ENCODE results near the gene RIPK3. TPM values are rescaled to one million over a fixed set of nuclear protein-coding genes. Genes with fewer than 3 reads are reported as not detected.

RIPK3 gene
- total RNA-seq, 2 experiments from 2014 or later = 8.1 to 14.5 TPM

- TF ChIP-seq CTCF (conservative IDR thresholded peaks at IDR 0.05; ENCODE audit: low read length) = no peak
- no peak for TF ChIP-seq EZH2phosphoT487 (IDR thresholded peaks at IDR 0.05; ENCODE audit: borderline replicate concordance, low read depth, low read length)
- BruUV-seq (replicated peaks) = no TSS peak
- no peak for DNase-seq (ENCODE audit: low spot score)
- Histone ChIP-seq H3K4me1 (ENCODE audit: insufficient read depth, low read length, poor library complexity, severe bottlenecking) (no peaks in the 10 kb centered on the region), H3K79me2 (ENCODE audit: insufficient read depth, low read depth, low read length) (no peaks in the 10 kb centered on the region), H3K9me2 (ENCODE audit: insufficient read depth, low read length) (no peaks in the 10 kb centered on the region), H3K4me3 (ENCODE audit: low read depth, low read length, poor library complexity, severe bottlenecking) (no peak overlapping the region), H2AFZ (ENCODE audit: low read length) (no peak overlapping the region), H3K9me3 (ENCODE audit: low read length) (no peaks in the 10 kb centered on the region), H3K4me2 (ENCODE audit: low read length) (no peak overlapping the region), H3K27ac (ENCODE audit: low read depth, low read length, poor library complexity, severe bottlenecking) (no peak overlapping the region), H3K36me3 (ENCODE audit: insufficient read depth, low read length) (no peaks in the 10 kb centered on the region), H4K20me1 (ENCODE audit: insufficient read depth, low read length) (no peaks in the 10 kb centered on the region)
- ChIA-PET CTCF (ENCODE audit: unreplicated experiment) (no interaction called here), POLR2A (interaction anchor here (1.2 kb wide), 1 partner anchor 11 kb away, joined by 3 read pairs; no protein-coding TSS in a partner anchor)
- intact Hi-C loops (cut with micrococcal nuclease; ENCODE audit: unreplicated experiment) = no loop called here
Observed at GRCh38 chr14:24378981-24379906, 39.5 kb upstream of the RIPK3 start.

- DNase-seq (ENCODE audit: low spot score) = no peak
- Histone ChIP-seq H3K4me1 (ENCODE audit: insufficient read depth, low read length, poor library complexity, severe bottlenecking) (no peaks in the 10 kb centered on the region), H3K27ac (ENCODE audit: low read depth, low read length, poor library complexity, severe bottlenecking) (no peak overlapping the region), H3K9me2 (ENCODE audit: insufficient read depth, low read length) (no peaks in the 10 kb centered on the region), H4K20me1 (ENCODE audit: insufficient read depth, low read length) (no peaks in the 10 kb centered on the region), H3K4me3 (ENCODE audit: low read depth, low read length, poor library complexity, severe bottlenecking) (no peak overlapping the region), H3K4me2 (ENCODE audit: low read length) (no peak overlapping the region), H3K79me2 (ENCODE audit: insufficient read depth, low read depth, low read length) (no peaks in the 10 kb centered on the region), H2AFZ (ENCODE audit: low read length) (no peak overlapping the region), H3K9me3 (ENCODE audit: low read length) (no peaks in the 10 kb centered on the region), H3K36me3 (ENCODE audit: insufficient read depth, low read length) (peaks cover 3% of the 10 kb centered on the region; the same call in 1 of the 2 replicates)
- POLR2A ChIA-PET = interaction anchor here (0.9 kb wide), 1 partner anchor 53 kb away, joined by 3 read pairs; no protein-coding TSS in a partner anchor
- CTCF ChIA-PET (ENCODE audit: unreplicated experiment) = no interaction called here
- TF ChIP-seq CTCF (conservative IDR thresholded peaks at IDR 0.05; ENCODE audit: low read length) (no peak), EZH2phosphoT487 (IDR thresholded peaks at IDR 0.05; ENCODE audit: borderline replicate concordance, low read depth, low read length) (no peak)
- intact Hi-C loops (cut with micrococcal nuclease; ENCODE audit: unreplicated experiment) = no loop called here
- no TSS peak for BruUV-seq (replicated peaks)
Observed at GRCh38 chr14:24378327-24378726, 38.5 kb upstream of the RIPK3 start.

GRCh38 chr14:24377657-24378056 is 37.9 kb upstream of the RIPK3 start:
- Histone ChIP-seq H3K4me1 (ENCODE audit: insufficient read depth, low read length, poor library complexity, severe bottlenecking) (no peaks in the 10 kb centered on the region), H3K9me2 (ENCODE audit: insufficient read depth, low read length) (no peaks in the 10 kb centered on the region), H2AFZ (ENCODE audit: low read length) (no peak overlapping the region), H3K79me2 (ENCODE audit: insufficient read depth, low read depth, low read length) (no peaks in the 10 kb centered on the region), H3K36me3 (ENCODE audit: insufficient read depth, low read length) (peaks cover 9% of the 10 kb centered on the region; the same call in 1 of the 2 replicates), H3K4me2 (ENCODE audit: low read length) (no peak overlapping the region), H4K20me1 (ENCODE audit: insufficient read depth, low read length) (no peaks in the 10 kb centered on the region), H3K9me3 (ENCODE audit: low read length) (no peaks in the 10 kb centered on the region), H3K4me3 (ENCODE audit: low read depth, low read length, poor library complexity, severe bottlenecking) (no peak overlapping the region), H3K27ac (ENCODE audit: low read depth, low read length, poor library complexity, severe bottlenecking) (no peak overlapping the region)
- intact Hi-C loops (cut with micrococcal nuclease; ENCODE audit: unreplicated experiment) = no loop called here
- no TSS peak for BruUV-seq (replicated peaks)
- ChIA-PET POLR2A (interaction anchor here (0.9 kb wide), 2 partner anchors 12 to 54 kb away, joined by 3 to 5 read pairs; no protein-coding TSS in a partner anchor), CTCF (ENCODE audit: unreplicated experiment) (no interaction called here)
- TF ChIP-seq CTCF (conservative IDR thresholded peaks at IDR 0.05; ENCODE audit: low read length) (no peak), EZH2phosphoT487 (IDR thresholded peaks at IDR 0.05; ENCODE audit: borderline replicate concordance, low read depth, low read length) (no peak)
- DNase-seq (ENCODE audit: low spot score) = no peak
